ENCODE measurements around the gene TRIM4. TPM values are rescaled to one million over a fixed set of nuclear protein-coding genes. Genes with fewer than 3 reads are reported as not detected.

TRIM4 gene
- total and polyA plus RNA-seq, 2 donors (not counting 3 experiments of a cell fraction or from before 2014, with no cell fraction given) = 13.0 to 22.1 TPM

- Histone ChIP-seq H4K20me1 (replicated peaks; ENCODE audit: control insufficient read depth, extremely low read depth, insufficient read depth, low read length) (no peaks in the 10 kb centered on the region), H3K4me3 (replicated peaks in 1 of 3; ENCODE audit: insufficient read depth in 1 of 3, low read depth in 1 of 3, low read length in 3 of 3) (no peak overlapping the region), H3K79me2 (ENCODE audit: control insufficient read depth, insufficient read depth, low read length) (no peaks in the 10 kb centered on the region), H3K27ac (ENCODE audit: insufficient read depth, low read depth, low read length) (no peak overlapping the region), H3K36me3 (ENCODE audit: control insufficient read depth in 2 of 2, extremely low read depth in 1 of 2, insufficient read depth in 2 of 2, low read length in 2 of 2) (no peaks in the 10 kb centered on the region), H3K9me1 (replicated peaks; ENCODE audit: control insufficient read depth, extremely low read depth, insufficient read depth, low read length) (no peaks in the 10 kb centered on the region), H2AFZ (ENCODE audit: low read depth, low read length) (no peak overlapping the region), H3K4me2 (ENCODE audit: insufficient read depth, low read length) (no peak overlapping the region), H3K9ac (replicated peaks; ENCODE audit: extremely low read depth, insufficient read depth, low read length) (no peak overlapping the region), H3K9me3 (replicated peaks; ENCODE audit: control insufficient read depth, insufficient read depth, low read length) (no peaks in the 10 kb centered on the region), H3K4me1 (ENCODE audit: control insufficient read depth, extremely low read depth, insufficient read depth, low read length) (no peaks in the 10 kb centered on the region), H3K27me3 (ENCODE audit: control insufficient read depth in 2 of 2, insufficient read depth in 2 of 2, low read length in 2 of 2) (peaks cover 5 to 19% of the 10 kb centered on the region in 2 experiments)
- ChIA-PET CTCF (no interaction called here), POLR2A (no interaction called here)
- TF ChIP-seq GATA2 (IDR thresholded peaks at IDR 0.05; ENCODE audit: insufficient read depth, insufficient read length, low read depth, low read length) (no peak), MYC (IDR thresholded peaks at IDR 0.05; ENCODE audit: low read depth, low read length) (no peak), POLR2AphosphoS5 (IDR thresholded peaks at IDR 0.05; ENCODE audit: insufficient read depth, low read depth, low read length) (no peak), FOS (IDR thresholded peaks at IDR 0.05; ENCODE audit: borderline replicate concordance, insufficient read depth, low read length) (no peak), POLR2A (IDR thresholded peaks at IDR 0.05; ENCODE audit: low read depth, low read length) (no peak), JUN (IDR thresholded peaks at IDR 0.05; ENCODE audit: borderline replicate concordance, insufficient read depth, insufficient read length, low read depth) (no peak), MAX (IDR thresholded peaks at IDR 0.05; ENCODE audit: insufficient read depth, insufficient read length) (no peak), EZH2 (IDR thresholded peaks at IDR 0.05; ENCODE audit: borderline replicate concordance, low read depth, low read length, severe bottlenecking) (no peak), CTCF (IDR thresholded peaks at IDR 0.05; ENCODE audit: extremely low read depth in 1 of 2, insufficient read depth in 1 of 2, low read depth in 1 of 2, low read length in 2 of 2) (no peak)
- DNase-seq (ENCODE audit: low read depth, low spot score) (peak; percentile 4), FAIRE-seq (no peak)
- intact Hi-C loops (cut with micrococcal nuclease) (no loop called here), dilution Hi-C loops (cut with MboI; ENCODE audit: extremely low pct_ligation_motif_present, low sequenced_read_pairs) (no loop called here)
- BruUV-seq (replicated peaks) = no TSS peak
Measured at GRCh38 chr7:99860281-99861127, 58.8 kb downstream of the TRIM4 start.
